MG63 (cell line): ENCODE results near the gene ANKMY1. TPM values are rescaled to one million over a fixed set of nuclear protein-coding genes. Genes with fewer than 3 reads are reported as not detected.

ENCODE experiments used
- DNase-seq: peaks from one replicate; pipeline ENCODE4 v3.0.0-alpha.2; 2020
- H3K27me3 ChIP-seq: fragments of 250-450 bp; sonication (Bioruptor Pico); 2 replicates; pipeline ENCODE4 v1.5.1; 2020; ENCODE audit warnings: mild to moderate bottlenecking, moderate library complexity
- H3K36me3 ChIP-seq: fragments of 250-450 bp; sonication (Bioruptor Pico); 2 replicates; pipeline ENCODE4 v1.5.1; 2020; ENCODE audit warnings: mild to moderate bottlenecking, moderate library complexity
- H3K4me3 ChIP-seq: fragments of 250-450 bp; sonication (Bioruptor Pico); 2 replicates; pipeline ENCODE4 v1.5.1; 2020; ENCODE audit warnings: mild to moderate bottlenecking, moderate library complexity
- H3K9me3 ChIP-seq: fragments of 250-450 bp; sonication (Bioruptor Pico); 2 replicates; pipeline ENCODE4 v1.5.1; 2020; ENCODE audit warnings: mild to moderate bottlenecking, moderate library complexity
- total RNA-seq: library from RNA; depleted of rRNA; stranded (reverse); fragments of >200 nt; shearing (Covaris generic); gene quantifications from 2 replicates; pipeline ENCODE4 v1.2.3, GENCODE V29; 2014; ENCODE audit warnings: low replicate concordance

The ANKMY1 gene
- total RNA-seq, 1 experiment from 2014 or later = 10.2 TPM

- peak; percentile 31 for DNase-seq
- Histone ChIP-seq H3K27me3 (no peaks in the 10 kb centered on the region), H3K36me3 (peaks cover 11% of the 10 kb centered on the region), H3K4me3 (peak overlapping the region; percentile 85), H3K9me3 (no peaks in the 10 kb centered on the region)
These were observed 29.4 kb upstream of the ANKMY1 start for GRCh38 chr2:240586919-240587800.

GRCh38 chr2:240586198-240586918 lies 28.6 kb upstream of the ANKMY1 start, which contains the start of gene CAPN10:
TSS of gene CAPN10 (plus strand) at chr2:240586734. CDS start at chr2:240586912, 178 bp downstream.
- DNase-seq = peak; percentile 98
- H3K4me3 ChIP-seq = peak within 1 kb of the TSS; percentile 85
- H3K27me3 ChIP-seq = no peaks in the 10 kb centered on the region
- H3K9me3 ChIP-seq = no peaks in the 10 kb centered on the region
- peaks cover 11% of the 10 kb centered on the region for H3K36me3 ChIP-seq

- H3K9me3 ChIP-seq = no peaks in the 10 kb centered on the region
- peaks cover 11% of the 10 kb centered on the region for H3K36me3 ChIP-seq
- DNase-seq = no peak
- H3K4me3 ChIP-seq = peak overlapping the region; percentile 85
- H3K27me3 ChIP-seq = no peaks in the 10 kb centered on the region
These were observed 28.0 kb upstream of the ANKMY1 start for GRCh38 chr2:240585681-240586197.

DNA sequence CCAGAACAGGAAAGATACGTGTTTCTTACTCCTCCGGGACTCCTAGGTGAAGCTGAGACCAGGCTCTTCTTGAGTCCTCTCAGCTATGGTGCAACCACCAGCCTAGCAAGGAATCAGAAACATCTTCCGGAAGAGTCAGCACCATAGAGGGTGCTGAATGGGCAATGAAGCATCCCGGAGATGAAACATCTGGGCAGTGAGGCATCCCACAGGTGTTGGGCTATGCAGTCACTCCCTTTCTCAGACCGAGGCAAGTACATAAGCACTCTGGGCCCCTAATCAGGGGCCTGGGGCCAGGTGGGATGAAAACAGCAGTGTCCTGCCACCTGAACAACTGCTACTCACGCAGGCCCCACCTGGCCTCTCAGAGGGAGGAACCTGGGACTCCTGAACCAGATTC lies 27.3 kb upstream of the ANKMY1 start:
- H3K9me3 ChIP-seq = no peaks in the 10 kb centered on the region
- H3K4me3 ChIP-seq = peak overlapping the region; percentile 85
- H3K36me3 ChIP-seq = peaks cover 11% of the 10 kb centered on the region
- DNase-seq = no peak
- no peaks in the 10 kb centered on the region for H3K27me3 ChIP-seq

DNA sequence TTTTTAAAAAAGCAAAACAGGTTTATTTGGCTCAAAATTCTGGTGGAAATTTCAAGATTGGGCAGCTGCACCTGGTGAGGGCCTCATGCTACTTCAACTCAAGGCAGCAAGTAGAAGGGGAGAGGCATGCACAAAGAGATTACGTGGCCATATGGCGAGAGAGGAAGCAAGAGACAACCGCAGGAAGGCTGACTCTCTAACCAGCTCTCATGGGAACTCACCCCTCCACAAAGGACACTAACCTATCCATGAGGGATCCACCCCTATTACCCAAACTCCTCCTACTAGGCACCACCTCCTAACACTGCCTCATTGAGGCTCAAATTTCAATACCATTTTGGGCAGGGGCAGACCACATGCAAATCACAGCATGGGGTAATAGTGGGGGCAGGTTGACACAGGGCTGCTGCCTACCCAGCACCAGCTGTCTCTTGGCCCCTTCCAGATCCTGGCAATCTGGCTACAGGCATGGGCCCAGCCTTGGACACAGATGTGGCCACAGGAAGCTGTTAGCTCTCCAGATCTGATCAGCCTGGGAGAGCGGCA lies 26.8 kb upstream of the ANKMY1 start:
- H3K27me3 ChIP-seq = no peaks in the 10 kb centered on the region
- DNase-seq = peak; percentile 55
- peaks cover 11% of the 10 kb centered on the region for H3K36me3 ChIP-seq
- no peaks in the 10 kb centered on the region for H3K9me3 ChIP-seq
- peak overlapping the region; percentile 85 for H3K4me3 ChIP-seq

DNA sequence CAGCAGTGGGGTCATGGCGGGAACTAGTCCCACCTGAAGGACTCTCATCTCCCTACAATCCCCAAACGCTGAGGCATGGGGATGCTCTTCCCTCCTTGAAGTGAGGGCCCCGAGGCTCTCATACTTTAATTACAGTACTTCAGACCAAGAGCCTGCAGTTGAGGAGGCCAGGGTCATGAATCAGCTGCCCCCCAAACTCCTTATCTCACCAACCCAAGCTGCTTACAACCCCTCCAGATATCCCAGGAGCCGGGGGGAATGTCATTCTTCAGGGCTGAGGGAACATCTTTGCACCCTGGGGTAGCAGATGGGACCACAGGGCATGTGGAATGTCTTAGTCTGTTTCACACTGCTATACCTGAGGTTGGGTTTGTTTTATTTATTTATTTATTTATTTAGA lies 26.0 kb upstream of the ANKMY1 start:
- Histone ChIP-seq H3K9me3 (no peaks in the 10 kb centered on the region), H3K4me3 (no peak overlapping the region), H3K36me3 (peaks cover 10% of the 10 kb centered on the region), H3K27me3 (no peaks in the 10 kb centered on the region)
- DNase-seq = no peak

DNA sequence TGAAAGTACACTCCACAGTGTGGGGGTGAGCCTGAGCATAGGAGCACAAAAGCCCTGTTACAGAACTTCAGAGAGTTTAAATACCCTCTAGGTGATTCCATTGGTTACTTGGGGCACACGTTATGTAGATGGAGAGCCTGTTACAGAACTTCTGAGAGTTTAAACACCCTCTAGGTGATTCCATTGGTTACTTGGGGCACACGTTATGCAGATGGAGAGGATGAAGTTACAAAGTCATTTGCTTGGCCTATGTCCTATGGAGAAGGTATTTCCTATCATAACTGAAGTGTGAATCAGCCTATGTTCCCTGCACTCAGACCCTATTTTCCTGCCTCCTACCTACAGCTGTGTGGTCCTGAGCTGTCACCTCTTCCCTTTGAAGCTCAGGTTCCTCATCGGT lies 25.0 kb upstream of the ANKMY1 start:
- H3K27me3 ChIP-seq = no peaks in the 10 kb centered on the region
- H3K4me3 ChIP-seq = no peak overlapping the region
- H3K36me3 ChIP-seq = peaks cover 14% of the 10 kb centered on the region
- H3K9me3 ChIP-seq = no peaks in the 10 kb centered on the region
- no peak for DNase-seq

- DNase-seq = no peak
These were observed 24.0 kb upstream of the ANKMY1 start for GRCh38 chr2:240581811-240582210.

GRCh38 chr2:240579771-240580614 lies 22.2 kb upstream of the ANKMY1 start:
- Histone ChIP-seq H3K36me3 (peaks cover 10% of the 10 kb centered on the region), H3K9me3 (no peaks in the 10 kb centered on the region), H3K27me3 (no peaks in the 10 kb centered on the region), H3K4me3 (no peak overlapping the region)
- peak; percentile 92 for DNase-seq

More at GRCh38 chr2:240581811-240582210, 24.0 kb upstream of the ANKMY1 start:
- no peak overlapping the region for H3K4me3 ChIP-seq
- H3K36me3 ChIP-seq = peaks cover 14% of the 10 kb centered on the region
- H3K27me3 ChIP-seq = no peaks in the 10 kb centered on the region
- no peaks in the 10 kb centered on the region for H3K9me3 ChIP-seq

- H3K27me3 ChIP-seq = no peaks in the 10 kb centered on the region
- H3K36me3 ChIP-seq = peaks cover 11% of the 10 kb centered on the region; the same call in 1 of the 2 replicates
These were observed 21.4 kb upstream of the ANKMY1 start for GRCh38 chr2:240579071-240579762.

GRCh38 chr2:240578488-240578887 lies 20.7 kb upstream of the ANKMY1 start:
- no peak overlapping the region for H3K4me3 ChIP-seq
- H3K36me3 ChIP-seq = peaks cover 10% of the 10 kb centered on the region; the same call in 1 of the 2 replicates
- H3K27me3 ChIP-seq = no peaks in the 10 kb centered on the region
- no peak for DNase-seq
- no peaks in the 10 kb centered on the region for H3K9me3 ChIP-seq

More at GRCh38 chr2:240579071-240579762, 21.4 kb upstream of the ANKMY1 start:
- H3K4me3 ChIP-seq = no peak overlapping the region
- DNase-seq = no peak
- no peaks in the 10 kb centered on the region for H3K9me3 ChIP-seq

DNA sequence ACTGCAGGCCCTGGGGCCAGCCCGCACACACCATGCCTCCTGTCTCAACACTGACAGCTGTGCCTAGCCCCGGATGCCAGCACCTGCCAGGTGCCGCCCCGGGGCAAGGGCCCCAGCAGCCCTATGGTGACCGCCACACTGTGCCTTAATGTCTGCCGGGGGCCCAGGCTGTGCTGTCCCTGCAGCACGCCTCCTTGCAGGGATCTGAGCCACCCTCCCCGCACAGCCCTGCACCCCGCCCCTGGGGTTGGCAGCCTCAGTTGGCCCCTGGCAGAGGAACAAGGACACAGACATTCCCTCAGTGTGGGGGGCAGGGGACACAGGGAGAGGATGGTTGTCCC lies 20.3 kb upstream of the ANKMY1 start:
- no peaks in the 10 kb centered on the region for H3K9me3 ChIP-seq
- H3K4me3 ChIP-seq = no peak overlapping the region
- DNase-seq = no peak
- H3K36me3 ChIP-seq = peaks cover 8% of the 10 kb centered on the region; the same call in 1 of the 2 replicates
- H3K27me3 ChIP-seq = no peaks in the 10 kb centered on the region

- Histone ChIP-seq H3K4me3 (no peak overlapping the region), H3K27me3 (no peaks in the 10 kb centered on the region), H3K9me3 (no peaks in the 10 kb centered on the region), H3K36me3 (peaks cover 8% of the 10 kb centered on the region; the same call in 1 of the 2 replicates)
- DNase-seq = no peak
These were observed 19.7 kb upstream of the ANKMY1 start for GRCh38 chr2:240577281-240578109.

DNA sequence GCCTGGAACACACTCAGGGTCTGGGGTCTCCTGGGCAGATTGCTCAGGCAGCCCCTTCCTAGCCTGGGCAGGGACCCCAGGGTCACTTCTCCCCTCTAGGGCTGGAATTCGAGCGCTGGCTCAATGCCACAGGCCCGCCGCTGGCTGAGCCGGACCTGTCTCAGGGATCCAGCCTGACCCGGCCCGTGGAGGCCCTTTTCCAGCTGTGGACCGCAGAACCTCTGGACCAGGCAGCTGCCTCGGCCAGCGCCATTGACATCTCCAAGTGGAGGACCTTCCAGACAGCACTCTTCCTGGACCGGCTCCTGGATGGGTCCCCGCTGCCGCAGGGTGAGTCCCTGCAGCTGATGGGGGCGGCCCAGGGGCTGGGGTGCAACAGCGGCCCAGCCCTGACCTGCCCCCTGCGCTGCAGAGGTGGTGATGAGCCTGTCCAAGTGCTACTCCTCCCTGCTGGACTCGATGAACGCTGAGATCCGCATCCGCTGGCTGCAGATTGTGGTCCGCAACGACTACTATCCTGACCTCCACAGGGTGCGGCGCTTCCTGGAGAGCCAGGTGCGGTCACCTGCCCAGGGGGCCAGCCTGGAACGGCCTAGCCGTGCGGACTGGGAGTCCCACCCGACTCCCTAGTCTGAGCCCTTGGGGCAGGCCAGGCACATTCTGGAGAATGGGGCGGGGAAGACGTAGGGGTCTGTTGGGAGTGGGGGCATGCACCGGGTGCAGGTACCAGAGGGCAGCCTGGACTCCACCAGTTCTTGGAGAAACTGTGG lies 18.8 kb upstream of the ANKMY1 start:
- Histone ChIP-seq H3K9me3 (no peaks in the 10 kb centered on the region), H3K27me3 (no peaks in the 10 kb centered on the region), H3K36me3 (peaks cover 8% of the 10 kb centered on the region; the same call in 1 of the 2 replicates), H3K4me3 (no peak overlapping the region)
- DNase-seq = no peak
